Dermis microvascular lymphatic vessel endothelial cell (primary cell): Measurements from ENCODE around the gene VPS16. TPM values are rescaled to one million over a fixed set of nuclear protein-coding genes. Genes with fewer than 3 reads are reported as not detected.

Experiments
- DNase-seq, 2 donors: peaks; one replicate each; pipeline versions ENCODE4 v3.0.0 to v3.0.0-alpha.2; 2010; ENCODE audit warnings: low read depth in 2 of 2
- total RNA-seq: library from RNA; depleted of rRNA; stranded (reverse); fragments of >200 nt; gene quantifications from 2 replicates; pipeline ENCODE4 v1.2.1, GENCODE V29; 2014

VPS16 gene
- total RNA-seq, 1 donor from 2014 or later, result 32.5 TPM

GRCh38 chr20:2834401-2835110 is 6.0 kb upstream of the VPS16 start:
- no peak for DNase-seq

- no peak for DNase-seq
Measured at GRCh38 chr20:2835331-2835796, 5.2 kb upstream of the VPS16 start.

- DNase-seq, result no peak
Measured at GRCh38 chr20:2836035-2836434, 4.5 kb upstream of the VPS16 start.

GRCh38 chr20:2837221-2837960 is 3.2 kb upstream of the VPS16 start:
- no peak for DNase-seq

GRCh38 chr20:2838170-2838797 is 2.3 kb upstream of the VPS16 start:
- no peak for DNase-seq

- DNase-seq, result no peak
Measured at GRCh38 chr20:2838847-2839671, 1.5 kb upstream of the VPS16 start.

GRCh38 chr20:2839732-2840137 is 810 bp upstream of the VPS16 start:
- DNase-seq, result no peak

- DNase-seq, result peak; percentile 38 to 75
Measured at GRCh38 chr20:2840967-2841531, 504 bp downstream of the VPS16 start.

GRCh38 chr20:2845607-2846006 is 5.1 kb downstream of the VPS16 start:
- DNase-seq, result no peak

GRCh38 chr20:2846698-2847097 is 6.2 kb downstream of the VPS16 start:
- no peak for DNase-seq

GRCh38 chr20:2847802-2848201 is 7.3 kb downstream of the VPS16 start:
- DNase-seq, result no peak

- no peak for DNase-seq
Measured at GRCh38 chr20:2849529-2849928, 9.0 kb downstream of the VPS16 start.

- DNase-seq, result no peak
Measured at GRCh38 chr20:2851086-2851485, 10.5 kb downstream of the VPS16 start.

GRCh38 chr20:2858591-2858990 is 18.0 kb downstream of the VPS16 start:
- no peak for DNase-seq

- DNase-seq, result no peak
Measured at GRCh38 chr20:2859330-2860121, 19.0 kb downstream of the VPS16 start.

- no peak for DNase-seq
Measured at GRCh38 chr20:2864626-2865025, 24.1 kb downstream of the VPS16 start.

GRCh38 chr20:2865101-2865500 is 24.6 kb downstream of the VPS16 start:
- no peak for DNase-seq

GRCh38 chr20:2865630-2866029 is 25.1 kb downstream of the VPS16 start:
- no peak for DNase-seq

GRCh38 chr20:2866236-2866635 is 25.7 kb downstream of the VPS16 start:
- no peak for DNase-seq

- no peak for DNase-seq
Measured at GRCh38 chr20:2867081-2867864, 26.7 kb downstream of the VPS16 start.
